Common myeloid progenitor, CD34-positive (primary cell): ENCODE data around the gene PPP2R5C.

ENCODE experiments used
- CTCF ChIA-PET: fragments of 350-600 bp; sonication (Branson Sonifier 250); formaldehyde crosslinking; loops from one replicate; lab custom pipeline; 2021; ENCODE audit warnings: antibody characterized with exemption; lab: Charles Lee
- POLR2A ChIA-PET: fragments of 350-600 bp; sonication (Branson Sonifier 250); formaldehyde crosslinking; loops from one replicate; lab custom pipeline; 2021; ENCODE audit warnings: antibody characterized with exemption; lab: Charles Lee
- DNase-seq, 3 donors: peaks; one replicate each; pipeline versions ENCODE4 v3.0.0 to v3.0.0-alpha.2; 2013
- H3K27ac ChIP-seq, 2 experiments: 1 replicate in 1 of 2; 2 replicates in 1 of 2; pipeline ENCODE4 v1.7.0; 2013; ENCODE audit warnings: inconsistent platforms in 2 of 2, low read length in 2 of 2, mild to moderate bottlenecking in 2 of 2, low read depth in 1 of 2, moderate library complexity in 1 of 2; ENCODE audit not compliant: severe bottlenecking in 2 of 2, insufficient read depth in 1 of 2, poor library complexity in 1 of 2
- H3K27me3 ChIP-seq, 5 experiments: replicated peaks in 2 of 5; 1 replicate in 3 of 5; 2 replicates in 2 of 5; pipeline versions ENCODE4 v1.6.1 to v1.7.0; 2013; ENCODE audit warnings: low read length in 4 of 5, mild to moderate bottlenecking in 2 of 5, moderate library complexity in 2 of 5, inconsistent platforms in 1 of 5; ENCODE audit not compliant: insufficient read depth in 5 of 5, control insufficient read depth in 4 of 5
- H3K36me3 ChIP-seq, 4 experiments: 1 replicate in 2 of 4; 2 replicates in 2 of 4; pipeline versions ENCODE4 v1.6.1 to v1.7.0; 2013; ENCODE audit warnings: low read length in 3 of 4, control low read depth in 1 of 4, mild to moderate bottlenecking in 1 of 4; ENCODE audit not compliant: control insufficient read depth in 4 of 4, insufficient read depth in 4 of 4
- H3K4me1 ChIP-seq, 4 experiments: 1 replicate in 3 of 4; 2 replicates in 1 of 4; pipeline versions ENCODE4 v1.6.1 to v1.7.1; 2013; ENCODE audit warnings: low read length in 3 of 4, mild to moderate bottlenecking in 3 of 4, control low read depth in 1 of 4, inconsistent platforms in 1 of 4, moderate library complexity in 1 of 4; ENCODE audit not compliant: control insufficient read depth in 4 of 4, insufficient read depth in 4 of 4; ENCODE audit errors: control extremely low read depth in 1 of 4
- H3K4me3 ChIP-seq, 7 experiments: 1 replicate in 4 of 7; 2 replicates in 3 of 7; pipeline versions ENCODE4 v1.5.1 to v1.7.0; 2013; ENCODE audit warnings: mild to moderate bottlenecking in 7 of 7, low read length in 6 of 7, moderate library complexity in 6 of 7, inconsistent platforms in 2 of 7, low read depth in 2 of 7, control low read depth in 1 of 7; ENCODE audit not compliant: insufficient read depth in 4 of 7, control insufficient read depth in 1 of 7; ENCODE audit errors: extremely low read depth in 1 of 7
- H3K9me3 ChIP-seq, 5 experiments: 1 replicate in 4 of 5; 2 replicates in 1 of 5; pipeline versions ENCODE4 v1.6.1 to v1.7.1; 2013; ENCODE audit warnings: low read length in 4 of 5, mild to moderate bottlenecking in 2 of 5, inconsistent platforms in 1 of 5, low read depth in 1 of 5, moderate library complexity in 1 of 5; ENCODE audit not compliant: control insufficient read depth in 4 of 5, insufficient read depth in 2 of 5; ENCODE audit errors: control extremely low read depth in 1 of 5
- WGBS: methylation state at CpG from one replicate; pipeline ENCODE4 v1.1.5; 2013; ENCODE audit not compliant: insufficient coverage; 5-methylcytosine and 5-hydroxymethylcytosine counted together

Gene PPP2R5C

GRCh38 chr14:101824339-101824727 is 62.8 kb downstream of the PPP2R5C start:
- no peaks in the 10 kb centered on the region for H3K27me3 ChIP-seq
- DNase-seq: peak; percentile 58 to 85 (median 82)
- H3K27ac ChIP-seq: peak overlapping the region; percentile 95 to 98
- WGBS: 23% methylated on average over 3 of the region's 3 CpGs
- H3K4me1 ChIP-seq: peaks cover 23 to 30% (median 26%) of the 10 kb centered on the region in 4 experiments
- peaks cover 6 to 13% (median 10%) of the 10 kb centered on the region in 4 experiments for H3K36me3 ChIP-seq
- CTCF ChIA-PET: interaction anchor here (0.9 to 4.0 kb wide), 6 partner anchors 10 to 117 kb away, joined by 3 to 20 read pairs (median 4); no protein-coding TSS in a partner anchor
- H3K9me3 ChIP-seq: no peaks in the 10 kb centered on the region
- peak overlapping the region in 3 of 7 experiments; percentile 24 to 63 (median 30) for H3K4me3 ChIP-seq
- POLR2A ChIA-PET: interaction anchor here (0.7 to 1.2 kb wide), 6 partner anchors 10 to 58 kb away, joined by 3 to 9 read pairs (median 3); no protein-coding TSS in a partner anchor

GRCh38 chr14:101825797-101826196 is 64.3 kb downstream of the PPP2R5C start:
- no CpG with 5 or more reads among the region's 3 CpGs for WGBS
- Histone ChIP-seq H3K4me3 (peak overlapping the region in 1 of 7 experiments; percentile 51), H3K27ac (peak overlapping the region; percentile 95 to 98), H3K36me3 (peaks cover 0 to 13% (median 9%) of the 10 kb centered on the region in 4 experiments), H3K4me1 (peaks cover 23 to 32% (median 26%) of the 10 kb centered on the region in 4 experiments), H3K27me3 (no peaks in the 10 kb centered on the region), H3K9me3 (no peaks in the 10 kb centered on the region)
- POLR2A ChIA-PET: interaction anchor here (1.8 kb wide), 1 partner anchor 8 kb away, joined by 5 read pairs; no protein-coding TSS in a partner anchor
- no peak for DNase-seq
- CTCF ChIA-PET: interaction anchor here (1.6 to 4.0 kb wide), 3 partner anchors 12 to 54 kb away, joined by 4 to 20 read pairs (median 6); no protein-coding TSS in a partner anchor

GRCh38 chr14:101826351-101826750 is 64.8 kb downstream of the PPP2R5C start:
- CTCF ChIA-PET: interaction anchor here (1.2 to 4.0 kb wide), 4 partner anchors 12 to 55 kb away, joined by 3 to 20 read pairs (median 4); no protein-coding TSS in a partner anchor
- H3K27ac ChIP-seq: peak overlapping the region in 1 of 2 experiments; percentile 98
- no peaks in the 10 kb centered on the region for H3K9me3 ChIP-seq
- POLR2A ChIA-PET: interaction anchor here (1.0 to 1.8 kb wide), 2 partner anchors 9 to 11 kb away, joined by 3 to 5 read pairs; no protein-coding TSS in a partner anchor
- no peak for DNase-seq
- no peaks in the 10 kb centered on the region for H3K27me3 ChIP-seq
- H3K4me1 ChIP-seq: peaks cover 23 to 32% (median 26%) of the 10 kb centered on the region in 4 experiments
- peaks cover 0 to 16% (median 10%) of the 10 kb centered on the region in 4 experiments for H3K36me3 ChIP-seq
- no peak overlapping the region for H3K4me3 ChIP-seq

GRCh38 chr14:101827286-101827685 is 65.8 kb downstream of the PPP2R5C start:
- POLR2A ChIA-PET: interaction anchor here (0.7 to 1.8 kb wide), 3 partner anchors 10 to 28 kb away, joined by 3 to 5 read pairs (median 3); no protein-coding TSS in a partner anchor
- no peak for DNase-seq
- CTCF ChIA-PET: interaction anchor here (1.2 to 4.0 kb wide), 4 partner anchors 13 to 56 kb away, joined by 3 to 20 read pairs (median 4); no protein-coding TSS in a partner anchor
- no peak overlapping the region for H3K27ac ChIP-seq
- WGBS: 100% methylated on average over 2 of the region's 3 CpGs
- peaks cover 23 to 32% (median 26%) of the 10 kb centered on the region in 4 experiments for H3K4me1 ChIP-seq
- no peaks in the 10 kb centered on the region for H3K27me3 ChIP-seq
- no peak overlapping the region for H3K4me3 ChIP-seq
- no peaks in the 10 kb centered on the region for H3K9me3 ChIP-seq
- peaks cover under 1 to 14% (median 11%) of the 10 kb centered on the region in 4 experiments for H3K36me3 ChIP-seq

- peaks cover 2 to 16% (median 11%) of the 10 kb centered on the region in 4 experiments for H3K36me3 ChIP-seq
- ChIA-PET CTCF (interaction anchor here (4.0 kb wide), 1 partner anchor 14 kb away, joined by 20 read pairs; no protein-coding TSS in a partner anchor), POLR2A (interaction anchor here (0.6 kb wide), 1 partner anchor 1668 kb away, joined by 5 read pairs; the partner anchor contains the start of gene DEGS2)
- DNase-seq: no peak
- H3K27ac ChIP-seq: no peak overlapping the region
- H3K4me3 ChIP-seq: no peak overlapping the region
- H3K4me1 ChIP-seq: peaks cover 23 to 32% (median 26%) of the 10 kb centered on the region in 4 experiments
- no peaks in the 10 kb centered on the region for H3K27me3 ChIP-seq
- WGBS: 100% methylated on average over 1 of the region's 2 CpGs
- H3K9me3 ChIP-seq: no peaks in the 10 kb centered on the region
Measured at GRCh38 chr14:101828046-101828445, 66.5 kb downstream of the PPP2R5C start.

- no peaks in the 10 kb centered on the region for H3K27me3 ChIP-seq
- 94% methylated on average over 3 of the region's 4 CpGs for WGBS
- peaks cover 8 to 12% (median 10%) of the 10 kb centered on the region in 4 experiments for H3K4me1 ChIP-seq
- no peak for DNase-seq
- H3K4me3 ChIP-seq: no peak overlapping the region
- no peaks in the 10 kb centered on the region for H3K9me3 ChIP-seq
- ChIA-PET CTCF (interaction anchor here (1.2 to 1.7 kb wide), 3 partner anchors 11 to 60 kb away, joined by 5 to 6 read pairs (median 5); no protein-coding TSS in a partner anchor), POLR2A (interaction anchor here (0.9 kb wide), 1 partner anchor 15 kb away, joined by 3 read pairs; no protein-coding TSS in a partner anchor)
- peaks cover 2 to 20% (median 12%) of the 10 kb centered on the region in 4 experiments for H3K36me3 ChIP-seq
- no peak overlapping the region for H3K27ac ChIP-seq
Measured at GRCh38 chr14:101830271-101830670, 68.8 kb downstream of the PPP2R5C start.
